ENCODE results near the gene TBC1D7.

TBC1D7 gene

DNA sequence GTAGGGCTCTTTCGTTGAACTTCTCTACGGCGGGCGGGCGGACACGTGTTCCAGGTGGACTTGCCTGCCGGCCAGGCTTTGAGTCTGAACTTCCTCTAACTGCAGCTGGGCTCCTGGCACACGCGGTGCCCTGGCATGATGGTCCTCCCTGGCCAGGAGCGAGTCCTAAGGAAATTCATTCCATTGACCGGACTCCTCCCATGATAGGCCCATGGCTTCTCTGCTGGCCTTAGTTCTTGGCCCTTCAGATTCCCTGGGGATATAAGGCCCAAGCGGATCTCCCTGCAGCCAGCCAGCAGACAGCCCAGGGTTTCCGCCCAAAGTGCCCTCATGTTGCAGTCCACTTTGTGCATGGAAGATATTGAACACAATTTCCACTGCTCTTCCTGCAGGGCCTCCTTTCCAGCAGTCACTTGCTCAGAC, 39.4 kb downstream of the TBC1D7 start:
- Histone ChIP-seq H3K27me3 (ENCODE audit: insufficient read depth, low read length) (no peaks in the 10 kb centered on the region), H3K4me1 (ENCODE audit: insufficient read depth, low read length) (no peaks in the 10 kb centered on the region), H3K27ac (ENCODE audit: low read depth, low read length) (no peak overlapping the region), H3K9ac (ENCODE audit: low read depth, low read length) (no peak overlapping the region), H3K36me3 (ENCODE audit: insufficient read depth, low read length) (peaks cover 56% of the 10 kb centered on the region), H3K9me3 (ENCODE audit: insufficient read depth, low read depth, low read length) (peaks cover 15% of the 10 kb centered on the region; the same call in 1 of the 2 replicates), H3K4me3 (ENCODE audit: low read length) (no peak overlapping the region)
- 89% methylated on average over 13 of the region's 13 CpGs for WGBS

- Histone ChIP-seq H3K27ac (ENCODE audit: low read depth, low read length) (no peak overlapping the region), H3K9ac (ENCODE audit: low read depth, low read length) (no peak overlapping the region), H3K36me3 (ENCODE audit: insufficient read depth, low read length) (peaks cover 51% of the 10 kb centered on the region), H3K9me3 (ENCODE audit: insufficient read depth, low read depth, low read length) (peaks cover 15% of the 10 kb centered on the region; the same call in 1 of the 2 replicates), H3K27me3 (ENCODE audit: insufficient read depth, low read length) (no peaks in the 10 kb centered on the region), H3K4me3 (ENCODE audit: low read length) (no peak overlapping the region), H3K4me1 (ENCODE audit: insufficient read depth, low read length) (no peaks in the 10 kb centered on the region)
- 95% methylated on average over 8 of the region's 9 CpGs for WGBS
These were observed 39.9 kb downstream of the TBC1D7 start for GRCh38 chr6:13288481-13288880.

- Histone ChIP-seq H3K4me1 (ENCODE audit: insufficient read depth, low read length) (no peaks in the 10 kb centered on the region), H3K27me3 (ENCODE audit: insufficient read depth, low read length) (no peaks in the 10 kb centered on the region), H3K9me3 (ENCODE audit: insufficient read depth, low read depth, low read length) (peaks cover 15% of the 10 kb centered on the region; the same call in 1 of the 2 replicates), H3K27ac (ENCODE audit: low read depth, low read length) (no peak overlapping the region), H3K9ac (ENCODE audit: low read depth, low read length) (no peak overlapping the region), H3K36me3 (ENCODE audit: insufficient read depth, low read length) (peaks cover 40% of the 10 kb centered on the region), H3K4me3 (ENCODE audit: low read length) (no peak overlapping the region)
- 97% methylated on average over 7 of the region's 7 CpGs for WGBS
These were observed 41.2 kb downstream of the TBC1D7 start for GRCh38 chr6:13287104-13287503.

GRCh38 chr6:13286181-13286580, 42.2 kb downstream of the TBC1D7 start:
- H3K4me3 ChIP-seq (ENCODE audit: low read length): no peak overlapping the region
- H3K4me1 ChIP-seq (ENCODE audit: insufficient read depth, low read length): no peaks in the 10 kb centered on the region
- no peaks in the 10 kb centered on the region for H3K27me3 ChIP-seq (ENCODE audit: insufficient read depth, low read length)
- no peak overlapping the region for H3K27ac ChIP-seq (ENCODE audit: low read depth, low read length)
- H3K36me3 ChIP-seq (ENCODE audit: insufficient read depth, low read length): peaks cover 35% of the 10 kb centered on the region
- WGBS: 91% methylated on average over 4 of the region's 4 CpGs
- no peak overlapping the region for H3K9ac ChIP-seq (ENCODE audit: low read depth, low read length)
- H3K9me3 ChIP-seq (ENCODE audit: insufficient read depth, low read depth, low read length): peaks cover 15% of the 10 kb centered on the region; the same call in 1 of the 2 replicates

DNA sequence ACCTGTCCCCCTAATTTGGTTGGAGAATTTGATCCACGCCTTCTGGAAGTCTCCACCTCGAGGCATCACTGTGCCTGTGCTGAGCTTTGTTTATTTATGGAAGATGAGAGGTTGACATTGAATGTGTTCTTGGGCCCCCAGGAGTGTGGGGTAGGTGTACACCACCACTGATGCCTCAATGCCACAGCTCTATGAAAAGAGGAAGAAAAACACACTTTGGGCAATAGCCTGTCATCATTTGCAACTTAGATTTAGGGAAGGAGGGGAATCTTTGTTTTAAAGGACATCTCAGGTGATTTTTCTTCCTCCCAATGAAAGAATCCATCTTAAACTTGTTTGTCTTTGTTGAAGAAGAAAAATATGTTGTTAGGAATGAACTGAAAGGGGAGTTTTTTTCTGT, 42.6 kb downstream of the TBC1D7 start:
- Histone ChIP-seq H3K4me1 (ENCODE audit: insufficient read depth, low read length) (no peaks in the 10 kb centered on the region), H3K9ac (ENCODE audit: low read depth, low read length) (no peak overlapping the region), H3K4me3 (ENCODE audit: low read length) (no peak overlapping the region), H3K36me3 (ENCODE audit: insufficient read depth, low read length) (peaks cover 34% of the 10 kb centered on the region), H3K27ac (ENCODE audit: low read depth, low read length) (no peak overlapping the region), H3K27me3 (ENCODE audit: insufficient read depth, low read length) (no peaks in the 10 kb centered on the region), H3K9me3 (ENCODE audit: insufficient read depth, low read depth, low read length) (peaks cover 15% of the 10 kb centered on the region; the same call in 1 of the 2 replicates)
- WGBS: 95% methylated on average over 2 of the region's 2 CpGs

GRCh38 chr6:13284646-13285045, 43.7 kb downstream of the TBC1D7 start:
- Histone ChIP-seq H3K4me3 (ENCODE audit: low read length) (no peak overlapping the region), H3K4me1 (ENCODE audit: insufficient read depth, low read length) (no peaks in the 10 kb centered on the region), H3K27me3 (ENCODE audit: insufficient read depth, low read length) (no peaks in the 10 kb centered on the region), H3K36me3 (ENCODE audit: insufficient read depth, low read length) (peaks cover 30% of the 10 kb centered on the region), H3K9me3 (ENCODE audit: insufficient read depth, low read depth, low read length) (peaks cover 15% of the 10 kb centered on the region; the same call in 1 of the 2 replicates), H3K9ac (ENCODE audit: low read depth, low read length) (no peak overlapping the region), H3K27ac (ENCODE audit: low read depth, low read length) (no peak overlapping the region)
- 93% methylated on average over 6 of the region's 6 CpGs for WGBS

DNA sequence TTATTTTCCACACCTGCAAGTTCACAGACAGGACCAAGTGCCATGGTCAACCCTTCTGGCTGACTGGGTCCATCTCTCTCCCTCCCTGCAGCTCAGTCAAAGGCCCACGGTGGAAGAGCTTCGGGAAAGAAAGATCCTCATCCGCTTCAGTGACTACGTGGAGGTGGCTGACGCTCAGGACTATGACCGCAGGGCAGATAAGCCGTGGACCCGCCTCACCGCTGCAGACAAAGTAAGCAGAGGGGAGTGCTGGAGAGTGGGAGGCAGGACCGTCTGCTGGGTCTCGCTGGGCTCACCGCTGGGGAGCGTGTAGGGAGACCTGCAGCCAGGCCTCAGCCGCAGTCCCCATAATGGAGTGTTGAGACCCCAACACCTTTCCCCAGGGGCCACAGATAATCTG, 45.0 kb downstream of the TBC1D7 start:
- Histone ChIP-seq H3K27ac (ENCODE audit: low read depth, low read length) (no peak overlapping the region), H3K4me1 (ENCODE audit: insufficient read depth, low read length) (no peaks in the 10 kb centered on the region), H3K9me3 (ENCODE audit: insufficient read depth, low read depth, low read length) (peaks cover 15% of the 10 kb centered on the region; the same call in 1 of the 2 replicates), H3K27me3 (ENCODE audit: insufficient read depth, low read length) (no peaks in the 10 kb centered on the region), H3K4me3 (ENCODE audit: low read length) (no peak overlapping the region), H3K9ac (ENCODE audit: low read depth, low read length) (no peak overlapping the region), H3K36me3 (ENCODE audit: insufficient read depth, low read length) (peaks cover 18% of the 10 kb centered on the region)
- WGBS: 91% methylated on average over 14 of the region's 14 CpGs

DNA sequence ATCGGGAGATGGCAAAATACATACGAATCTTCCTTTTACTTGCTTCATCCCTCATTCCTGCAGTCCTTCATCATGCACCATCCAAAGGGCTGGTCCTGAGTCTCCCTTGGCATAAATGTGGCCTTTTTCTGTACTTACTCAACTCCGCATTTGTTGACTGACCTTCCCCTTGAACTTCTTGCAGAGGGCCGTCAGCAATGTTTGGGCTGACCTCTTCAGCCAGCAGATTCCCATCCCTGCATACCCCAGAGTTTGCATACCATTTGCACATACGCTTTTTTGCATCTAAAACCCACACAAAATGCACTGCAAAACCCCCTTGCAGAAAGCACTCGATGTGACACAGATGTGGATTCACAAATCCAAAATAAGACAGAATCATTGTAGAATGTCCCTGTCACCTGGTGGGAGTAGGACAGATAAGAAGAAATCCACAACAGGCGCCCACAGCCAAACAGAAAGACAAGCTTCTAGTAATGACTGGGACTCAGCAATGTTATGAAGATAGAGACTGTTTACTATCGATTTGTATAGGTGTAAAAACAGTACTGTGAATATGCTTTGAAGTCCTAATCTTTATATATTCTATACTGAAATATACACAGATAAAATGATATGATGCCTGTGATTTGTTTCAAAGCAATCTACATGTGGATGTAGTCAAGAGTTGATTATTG, 45.8 kb downstream of the TBC1D7 start:
- Histone ChIP-seq H3K27ac (ENCODE audit: low read depth, low read length) (no peak overlapping the region), H3K4me3 (ENCODE audit: low read length) (no peak overlapping the region), H3K9me3 (ENCODE audit: insufficient read depth, low read depth, low read length) (peaks cover 13% of the 10 kb centered on the region; the same call in 1 of the 2 replicates), H3K27me3 (ENCODE audit: insufficient read depth, low read length) (no peaks in the 10 kb centered on the region), H3K4me1 (ENCODE audit: insufficient read depth, low read length) (no peaks in the 10 kb centered on the region), H3K36me3 (ENCODE audit: insufficient read depth, low read length) (peaks cover 14% of the 10 kb centered on the region), H3K9ac (ENCODE audit: low read depth, low read length) (no peak overlapping the region)
- WGBS: 89% methylated on average over 7 of the region's 8 CpGs

DNA sequence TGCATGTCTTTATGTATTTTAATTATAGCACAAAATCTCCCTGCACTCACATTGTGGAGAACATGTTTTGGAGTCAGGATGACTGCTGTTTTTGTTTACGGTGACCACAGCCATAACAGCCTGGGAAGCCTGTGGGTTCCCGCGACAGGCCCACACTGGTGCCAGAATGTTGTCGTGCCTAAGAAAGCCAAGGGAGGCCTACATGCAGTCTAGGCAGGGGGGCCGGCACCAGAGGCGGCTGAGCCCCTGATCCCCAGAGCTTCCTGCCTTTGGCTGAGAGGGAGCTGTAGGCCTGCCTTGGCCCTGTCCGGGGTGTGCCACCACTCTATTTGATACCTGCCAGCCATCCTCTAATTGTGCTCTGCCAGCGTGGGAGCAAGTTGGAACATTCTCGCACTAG, 46.7 kb downstream of the TBC1D7 start:
- Histone ChIP-seq H3K27me3 (ENCODE audit: insufficient read depth, low read length) (no peaks in the 10 kb centered on the region), H3K27ac (ENCODE audit: low read depth, low read length) (no peak overlapping the region), H3K4me3 (ENCODE audit: low read length) (no peak overlapping the region), H3K9me3 (ENCODE audit: insufficient read depth, low read depth, low read length) (0 out of 2 replicates have a peak, but pooled peaks cover 4% of the 10 kb centered on the region), H3K36me3 (ENCODE audit: insufficient read depth, low read length) (peaks cover 5% of the 10 kb centered on the region; the same call in 1 of the 2 replicates), H3K9ac (ENCODE audit: low read depth, low read length) (no peak overlapping the region), H3K4me1 (ENCODE audit: insufficient read depth, low read length) (no peaks in the 10 kb centered on the region)
- WGBS: 89% methylated on average over 9 of the region's 9 CpGs

DNA sequence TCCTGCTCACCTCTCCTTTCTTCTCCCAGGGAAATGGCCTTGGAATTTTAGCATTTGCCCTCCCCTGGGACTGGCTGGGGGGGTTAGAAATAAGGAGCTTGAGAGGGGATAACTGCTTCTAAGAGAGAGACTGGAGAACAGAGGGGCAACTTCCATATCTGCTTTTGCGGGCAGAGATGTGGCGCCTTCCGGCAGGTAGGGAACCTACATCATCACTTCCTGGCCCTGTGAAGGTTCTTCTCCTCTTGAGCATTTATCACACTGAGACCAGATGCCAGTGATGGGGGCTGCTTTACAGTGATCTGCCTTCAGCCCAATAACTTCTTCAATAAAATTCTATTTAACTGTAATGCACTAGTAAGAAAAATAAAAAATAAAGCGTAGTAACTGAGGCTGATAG, 48.1 kb downstream of the TBC1D7 start:
- Histone ChIP-seq H3K4me1 (ENCODE audit: insufficient read depth, low read length) (no peaks in the 10 kb centered on the region), H3K9ac (ENCODE audit: low read depth, low read length) (no peak overlapping the region), H3K9me3 (ENCODE audit: insufficient read depth, low read depth, low read length) (no peaks in the 10 kb centered on the region), H3K27ac (ENCODE audit: low read depth, low read length) (no peak overlapping the region), H3K36me3 (ENCODE audit: insufficient read depth, low read length) (no peaks in the 10 kb centered on the region), H3K27me3 (ENCODE audit: insufficient read depth, low read length) (no peaks in the 10 kb centered on the region), H3K4me3 (ENCODE audit: low read length) (no peak overlapping the region)
- WGBS: 91% methylated on average over 3 of the region's 4 CpGs

- Histone ChIP-seq H3K9me3 (ENCODE audit: insufficient read depth, low read depth, low read length) (no peaks in the 10 kb centered on the region), H3K27me3 (ENCODE audit: insufficient read depth, low read length) (no peaks in the 10 kb centered on the region), H3K27ac (ENCODE audit: low read depth, low read length) (no peak overlapping the region), H3K4me3 (ENCODE audit: low read length) (no peak overlapping the region), H3K4me1 (ENCODE audit: insufficient read depth, low read length) (0 out of 2 replicates have a peak, but pooled peaks cover 1% of the 10 kb centered on the region), H3K9ac (ENCODE audit: low read depth, low read length) (no peak overlapping the region), H3K36me3 (ENCODE audit: insufficient read depth, low read length) (no peaks in the 10 kb centered on the region)
- 60% methylated on average over 3 of the region's 4 CpGs for WGBS
These were observed 49.3 kb downstream of the TBC1D7 start for GRCh38 chr6:13278991-13279390.
